Stimulated activated memory B cell treated with anti-CD40 and anti-IgM and Interleukin-4, amounts not matched to agents 10 μg/mL and 1 μg/mL and 100 μg/mL, for 72 hours (primary cell): ENCODE results near the gene ITSN2.

Experiments
- ATAC-seq: fragments of 150-1000 bp; cut with Tn5 transposase; 2 replicates; pipeline ENCODE4 v1.10.0; 2021
- H3K27ac Mint-ChIP-seq: one replicate; pipeline ENCODE4 v1.8.0; 2022; ENCODE audit warnings: mild to moderate bottlenecking, mixed read lengths
- H3K27me3 Mint-ChIP-seq: one replicate; pipeline ENCODE4 v1.8.0; 2022; ENCODE audit warnings: mixed read lengths
- H3K36me3 Mint-ChIP-seq: one replicate; pipeline ENCODE4 v1.8.0; 2022; ENCODE audit warnings: mixed read lengths
- H3K4me1 Mint-ChIP-seq: one replicate; pipeline ENCODE4 v1.8.0; 2022; ENCODE audit warnings: mixed read lengths
- H3K4me3 Mint-ChIP-seq: one replicate; pipeline ENCODE4 v1.8.0; 2022; ENCODE audit warnings: mild to moderate bottlenecking, moderate library complexity, mixed read lengths
- H3K9me3 Mint-ChIP-seq: one replicate; pipeline ENCODE4 v1.8.0; 2022; ENCODE audit warnings: mixed read lengths

Gene ITSN2

GRCh38 chr2:24183366-24184069, 176.8 kb downstream of the ITSN2 start:
- no peaks in the 10 kb centered on the region for H3K4me1 Mint-ChIP-seq
- H3K27me3 Mint-ChIP-seq = no peaks in the 10 kb centered on the region
- peaks cover 5% of the 10 kb centered on the region for H3K9me3 Mint-ChIP-seq
- H3K4me3 Mint-ChIP-seq = no peak overlapping the region
- H3K36me3 Mint-ChIP-seq = peaks cover 13% of the 10 kb centered on the region
- H3K27ac Mint-ChIP-seq = no peak overlapping the region
- no peak for ATAC-seq

DNA sequence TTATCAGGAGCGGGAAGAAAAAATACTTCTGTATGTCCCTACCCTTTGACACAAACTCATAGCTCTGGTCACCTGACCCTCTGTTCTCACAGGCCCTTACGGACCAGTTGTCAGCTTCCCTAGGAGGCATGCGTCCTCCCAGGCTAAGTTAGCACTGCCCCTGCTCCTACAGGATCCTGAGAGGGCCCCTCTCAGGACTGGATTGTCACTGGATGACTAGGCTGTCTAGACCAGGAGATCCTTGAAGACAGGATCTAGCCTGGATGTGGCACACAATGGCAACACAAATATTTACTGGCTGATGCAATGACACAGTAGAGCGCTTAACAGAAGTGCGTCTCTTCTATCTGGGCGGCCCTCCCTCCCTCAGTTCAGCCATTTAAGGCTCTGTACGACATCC, 177.8 kb downstream of the ITSN2 start:
- H3K9me3 Mint-ChIP-seq = no peaks in the 10 kb centered on the region
- H3K36me3 Mint-ChIP-seq = peaks cover 6% of the 10 kb centered on the region
- ATAC-seq = no peak
- H3K27me3 Mint-ChIP-seq = no peaks in the 10 kb centered on the region
- no peaks in the 10 kb centered on the region for H3K4me1 Mint-ChIP-seq
- H3K4me3 Mint-ChIP-seq = no peak overlapping the region
- H3K27ac Mint-ChIP-seq = no peak overlapping the region

DNA sequence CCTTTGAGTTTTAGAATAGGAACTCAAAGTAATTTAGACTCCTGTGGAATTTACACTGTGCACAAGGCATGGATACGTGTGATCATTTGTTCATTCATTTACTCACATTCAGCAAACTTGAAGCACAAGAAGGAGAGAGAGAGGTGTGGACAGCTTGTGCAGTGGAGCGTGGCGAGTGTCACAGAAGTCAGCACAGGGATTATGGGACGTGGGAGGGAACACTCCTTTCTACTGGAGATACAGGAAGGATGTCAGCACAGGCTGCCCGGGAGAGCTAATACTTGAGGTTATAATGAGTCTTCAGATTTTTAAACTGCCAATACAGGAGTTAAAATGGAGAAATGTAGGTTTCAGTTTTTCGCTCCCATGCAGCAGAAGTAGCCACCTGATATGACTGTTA, 178.5 kb downstream of the ITSN2 start:
- Mint-ChIP-seq H3K4me3 (no peak overlapping the region), H3K4me1 (no peaks in the 10 kb centered on the region), H3K27ac (no peak overlapping the region), H3K27me3 (no peaks in the 10 kb centered on the region), H3K36me3 (no peaks in the 10 kb centered on the region), H3K9me3 (no peaks in the 10 kb centered on the region)
- no peak for ATAC-seq

- no peaks in the 10 kb centered on the region for H3K9me3 Mint-ChIP-seq
- ATAC-seq = no peak
- no peak overlapping the region for H3K27ac Mint-ChIP-seq
- H3K4me1 Mint-ChIP-seq = no peaks in the 10 kb centered on the region
- H3K27me3 Mint-ChIP-seq = no peaks in the 10 kb centered on the region
- H3K36me3 Mint-ChIP-seq = no peaks in the 10 kb centered on the region
- no peak overlapping the region for H3K4me3 Mint-ChIP-seq
These were observed 180.7 kb downstream of the ITSN2 start for GRCh38 chr2:24179683-24180082.

GRCh38 chr2:24176326-24176725, 184.0 kb downstream of the ITSN2 start:
- Mint-ChIP-seq H3K27me3 (peaks cover 10% of the 10 kb centered on the region), H3K9me3 (peaks cover 3% of the 10 kb centered on the region), H3K4me3 (no peak overlapping the region), H3K36me3 (peaks cover 6% of the 10 kb centered on the region), H3K4me1 (no peaks in the 10 kb centered on the region), H3K27ac (no peak overlapping the region)
- no peak for ATAC-seq

DNA sequence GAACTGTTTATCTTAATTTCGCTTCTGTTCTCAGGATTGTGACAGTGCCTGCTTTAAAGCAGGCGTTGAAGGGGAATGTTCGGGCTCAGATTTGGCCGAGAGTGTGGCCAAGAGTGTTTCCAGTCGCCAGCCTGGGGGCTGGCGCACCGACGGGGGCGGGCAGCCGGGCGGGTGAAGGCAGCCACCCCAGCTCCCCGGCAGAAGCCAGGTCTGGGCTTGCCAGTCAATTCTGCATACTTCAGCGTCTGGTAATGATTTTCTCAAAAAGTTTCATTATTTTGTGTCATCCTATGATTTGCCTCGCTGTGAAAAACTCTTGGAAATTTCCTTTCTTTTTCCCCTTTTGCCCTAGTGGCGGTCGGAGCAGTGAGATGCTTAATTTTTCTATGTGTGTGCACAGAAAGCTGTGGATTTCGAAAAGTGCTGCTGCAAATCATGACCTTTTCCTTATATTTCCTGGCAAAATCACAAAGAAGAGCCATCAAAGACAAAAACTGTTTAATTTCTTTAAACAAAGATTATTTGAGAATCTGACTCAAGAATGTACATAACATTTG, 184.6 kb downstream of the ITSN2 start:
- Mint-ChIP-seq H3K27ac (no peak overlapping the region), H3K27me3 (peaks cover 10% of the 10 kb centered on the region), H3K9me3 (peaks cover 3% of the 10 kb centered on the region), H3K36me3 (peaks cover 6% of the 10 kb centered on the region), H3K4me1 (no peaks in the 10 kb centered on the region), H3K4me3 (no peak overlapping the region)
- no peak for ATAC-seq

GRCh38 chr2:24174851-24175277, 185.5 kb downstream of the ITSN2 start, which contains the start of gene FAM228A:
FAM228A (plus strand) TSS chr2:24175053; CDS start chr2:24175481, 428 bp downstream.
- Mint-ChIP-seq H3K9me3 (peaks cover 3% of the 10 kb centered on the region), H3K27me3 (peaks cover 10% of the 10 kb centered on the region), H3K4me3 (no peak within 1 kb of the TSS), H3K4me1 (no peaks in the 10 kb centered on the region), H3K36me3 (peaks cover 6% of the 10 kb centered on the region), H3K27ac (no peak within 1 kb of the TSS)
- ATAC-seq = peak; percentile 39

- Mint-ChIP-seq H3K36me3 (peaks cover 13% of the 10 kb centered on the region), H3K4me1 (peaks cover 15% of the 10 kb centered on the region), H3K9me3 (peaks cover 2% of the 10 kb centered on the region), H3K4me3 (no peak overlapping the region), H3K27me3 (peaks cover 6% of the 10 kb centered on the region), H3K27ac (no peak overlapping the region)
- ATAC-seq = no peak
These were observed 191.3 kb downstream of the ITSN2 start for GRCh38 chr2:24169023-24169422.

DNA sequence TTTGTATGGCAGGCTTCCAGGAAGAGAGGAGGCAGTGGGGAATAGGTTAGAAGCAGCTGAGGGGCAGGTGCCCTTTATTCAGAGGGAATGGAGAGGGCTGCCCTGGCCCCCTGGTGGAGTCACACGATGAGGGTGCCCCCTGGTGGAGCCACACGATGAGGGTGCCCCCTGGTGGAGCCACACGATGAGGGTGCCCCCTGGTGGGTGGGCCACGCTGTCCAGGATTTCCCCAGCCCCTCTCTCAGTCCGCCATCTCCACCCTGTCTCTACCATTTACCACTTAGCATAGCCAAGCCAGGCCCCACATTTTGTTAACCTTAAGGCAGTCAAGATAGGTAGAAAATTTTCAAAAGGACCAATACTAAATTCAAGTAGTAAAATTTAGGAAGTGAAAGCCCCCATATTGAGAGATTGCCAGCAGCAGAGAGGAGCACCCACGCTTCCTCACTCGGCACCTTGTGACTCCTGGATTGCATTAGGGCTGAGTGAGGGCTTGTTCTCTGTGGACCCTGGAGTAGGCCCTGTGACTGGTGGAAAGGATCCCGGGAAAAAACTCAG, 195.8 kb downstream of the ITSN2 start:
- Mint-ChIP-seq H3K36me3 (peaks cover 25% of the 10 kb centered on the region), H3K4me1 (peaks cover 17% of the 10 kb centered on the region), H3K27me3 (no peaks in the 10 kb centered on the region), H3K4me3 (peak overlapping the region; percentile 56), H3K27ac (peak overlapping the region; percentile 74), H3K9me3 (no peaks in the 10 kb centered on the region)
- ATAC-seq = peak; percentile 88

- ATAC-seq = no peak
These were observed 196.7 kb downstream of the ITSN2 start for GRCh38 chr2:24163601-24164000.

DNA sequence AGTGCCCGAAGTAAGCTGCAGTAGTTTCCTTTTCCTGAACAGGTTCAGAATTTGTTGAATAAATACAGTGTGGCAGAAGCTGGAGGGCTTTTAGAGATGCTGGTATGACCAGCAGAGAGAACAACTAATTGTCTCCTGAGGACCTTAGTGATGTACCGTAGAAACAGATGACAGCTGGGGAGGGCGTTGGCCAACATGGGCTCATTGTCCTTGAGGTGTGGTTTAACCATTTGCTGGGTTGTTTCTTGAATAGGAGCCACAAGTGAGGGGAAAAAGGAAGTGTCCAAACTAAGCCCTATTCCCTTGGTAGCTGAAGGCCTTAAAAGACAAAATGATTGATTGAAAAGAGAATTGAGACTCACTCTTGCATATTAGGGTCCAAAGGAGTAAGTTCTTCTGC, 197.2 kb downstream of the ITSN2 start:
- Mint-ChIP-seq H3K4me3 (no peak overlapping the region), H3K36me3 (peaks cover 25% of the 10 kb centered on the region), H3K27ac (no peak overlapping the region)

More at GRCh38 chr2:24163601-24164000, 196.7 kb downstream of the ITSN2 start:
- H3K36me3 Mint-ChIP-seq = peaks cover 26% of the 10 kb centered on the region
- no peak overlapping the region for H3K27ac Mint-ChIP-seq
- no peak overlapping the region for H3K4me3 Mint-ChIP-seq
- peaks cover 17% of the 10 kb centered on the region for H3K4me1 Mint-ChIP-seq
- no peaks in the 10 kb centered on the region for H3K9me3 Mint-ChIP-seq
- no peaks in the 10 kb centered on the region for H3K27me3 Mint-ChIP-seq

DNA sequence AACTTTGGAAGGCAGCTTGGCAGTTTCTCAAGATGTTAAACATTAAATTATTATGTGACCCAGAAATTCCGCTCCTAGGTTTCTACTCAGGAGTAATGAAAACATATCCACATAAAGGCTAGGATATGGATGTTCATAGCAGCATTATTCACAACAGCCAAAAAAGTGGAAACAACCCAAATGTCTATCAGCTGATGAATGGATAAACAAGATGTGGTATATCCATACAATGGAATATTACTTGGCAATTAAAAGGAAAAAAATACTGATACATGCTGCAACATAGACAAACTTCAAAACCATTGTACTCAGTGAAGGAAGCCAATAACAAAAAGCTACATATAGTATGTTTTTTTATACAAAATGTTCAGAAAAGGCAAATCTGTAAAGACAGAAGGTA, 197.8 kb downstream of the ITSN2 start:
- Mint-ChIP-seq H3K36me3 (peaks cover 25% of the 10 kb centered on the region), H3K4me3 (no peak overlapping the region)
- no peak for ATAC-seq

More for the DNA sequence above, 197.2 kb downstream of the ITSN2 start:
- no peak for ATAC-seq
- no peaks in the 10 kb centered on the region for H3K27me3 Mint-ChIP-seq
- H3K9me3 Mint-ChIP-seq = no peaks in the 10 kb centered on the region
- H3K4me1 Mint-ChIP-seq = peaks cover 17% of the 10 kb centered on the region

GRCh38 chr2:24160761-24161160, 199.6 kb downstream of the ITSN2 start:
- Mint-ChIP-seq H3K36me3 (peaks cover 32% of the 10 kb centered on the region), H3K27ac (no peak overlapping the region), H3K9me3 (no peaks in the 10 kb centered on the region), H3K27me3 (no peaks in the 10 kb centered on the region), H3K4me3 (no peak overlapping the region), H3K4me1 (peaks cover 17% of the 10 kb centered on the region)
- ATAC-seq = no peak

More for the DNA sequence above, 197.8 kb downstream of the ITSN2 start:
- H3K9me3 Mint-ChIP-seq = no peaks in the 10 kb centered on the region
- no peak overlapping the region for H3K27ac Mint-ChIP-seq
- peaks cover 17% of the 10 kb centered on the region for H3K4me1 Mint-ChIP-seq
- H3K27me3 Mint-ChIP-seq = no peaks in the 10 kb centered on the region

DNA sequence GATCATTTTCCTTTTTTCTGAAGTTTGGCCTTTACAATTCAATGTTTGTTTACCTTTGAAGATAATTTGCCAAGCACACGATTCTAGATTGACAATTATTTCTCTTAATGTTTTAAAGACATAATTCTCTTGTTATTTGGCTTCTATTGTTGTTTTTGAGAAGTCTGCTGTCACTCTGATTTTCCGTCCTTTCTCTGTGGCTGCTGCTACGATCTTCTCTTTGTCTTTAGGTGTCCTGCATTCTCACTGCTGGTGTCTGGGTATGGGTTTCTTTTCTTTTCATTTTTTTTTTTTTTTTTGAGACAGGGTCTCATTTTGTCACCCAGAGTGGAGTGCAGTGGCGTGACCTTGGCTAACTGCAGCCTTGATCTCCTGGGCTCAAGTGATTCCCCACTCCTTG, 200.6 kb downstream of the ITSN2 start:
- Mint-ChIP-seq H3K27me3 (no peaks in the 10 kb centered on the region), H3K36me3 (peaks cover 32% of the 10 kb centered on the region), H3K27ac (no peak overlapping the region), H3K4me1 (peaks cover 8% of the 10 kb centered on the region), H3K9me3 (no peaks in the 10 kb centered on the region), H3K4me3 (no peak overlapping the region)
- ATAC-seq = no peak

GRCh38 chr2:24158131-24158530, 202.2 kb downstream of the ITSN2 start:
- Mint-ChIP-seq H3K27me3 (no peaks in the 10 kb centered on the region), H3K36me3 (peaks cover 41% of the 10 kb centered on the region), H3K4me1 (no peaks in the 10 kb centered on the region), H3K9me3 (no peaks in the 10 kb centered on the region), H3K4me3 (no peak overlapping the region), H3K27ac (no peak overlapping the region)
- no peak for ATAC-seq

DNA sequence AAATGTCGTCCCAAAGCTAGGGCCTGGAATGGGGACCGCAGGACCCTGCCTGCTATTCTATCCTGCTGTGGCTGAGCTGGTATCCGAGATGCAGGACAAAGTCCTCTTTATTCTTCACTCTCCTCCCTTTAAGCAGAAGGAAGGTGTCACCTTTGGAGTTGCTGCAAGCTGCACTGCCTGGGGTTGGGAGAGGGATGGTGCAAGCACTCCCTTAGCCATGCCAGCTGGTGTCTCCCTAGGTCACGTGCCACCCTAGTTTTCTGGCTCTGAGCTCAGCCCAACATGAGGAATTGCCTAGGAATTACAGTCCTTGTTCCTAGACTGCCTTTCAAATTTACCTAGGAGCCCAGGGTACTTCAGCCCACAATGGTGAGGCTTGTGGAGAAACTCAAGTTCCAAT, 206.9 kb downstream of the ITSN2 start:
- Mint-ChIP-seq H3K9me3 (peaks cover 7% of the 10 kb centered on the region), H3K36me3 (peaks cover 57% of the 10 kb centered on the region), H3K4me1 (no peaks in the 10 kb centered on the region), H3K27ac (no peak overlapping the region), H3K27me3 (no peaks in the 10 kb centered on the region), H3K4me3 (no peak overlapping the region)
- no peak for ATAC-seq
